GM18519 (cell line): ENCODE measurements around the gene MAN1C1.

Experiments used
- ATAC-seq: cut with Tn5 transposase; IDR thresholded peaks from one replicate; pipeline ENCODE4 v1.9.1; 2021; ENCODE audit warnings: mild to moderate bottlenecking, moderate library complexity; ENCODE audit not compliant: unreplicated experiment, low FRiP score

MAN1C1 gene

GRCh38 chr1:25612421-25612820 lies 4.2 kb upstream of the MAN1C1 start:
- ATAC-seq = no peak

- ATAC-seq = no peak
Observed at GRCh38 chr1:25613091-25613490, 3.5 kb upstream of the MAN1C1 start.

GRCh38 chr1:25614501-25615171 lies 2.0 kb upstream of the MAN1C1 start:
- no peak for ATAC-seq

GRCh38 chr1:25615172-25615541 lies 1.4 kb upstream of the MAN1C1 start:
- no peak for ATAC-seq

GRCh38 chr1:25615563-25616094 lies 962 bp upstream of the MAN1C1 start:
- ATAC-seq = no peak

GRCh38 chr1:25616987-25617624 lies 515 bp downstream of the MAN1C1 start:
- ATAC-seq = peak; percentile 13

- ATAC-seq = no peak
Observed at GRCh38 chr1:25617625-25618432, 1.2 kb downstream of the MAN1C1 start.

GRCh38 chr1:25618433-25618808 lies 1.8 kb downstream of the MAN1C1 start:
- no peak for ATAC-seq

- ATAC-seq = no peak
Observed at GRCh38 chr1:25619101-25619890, 2.7 kb downstream of the MAN1C1 start.

GRCh38 chr1:25620211-25620610 lies 3.6 kb downstream of the MAN1C1 start:
- no peak for ATAC-seq

GRCh38 chr1:25620701-25621350 lies 4.2 kb downstream of the MAN1C1 start:
- no peak for ATAC-seq

- no peak for ATAC-seq
Observed at GRCh38 chr1:25621876-25622275, 5.3 kb downstream of the MAN1C1 start.

GRCh38 chr1:25622531-25622930 lies 5.9 kb downstream of the MAN1C1 start:
- no peak for ATAC-seq

GRCh38 chr1:25623007-25623406 lies 6.4 kb downstream of the MAN1C1 start:
- ATAC-seq = no peak

- no peak for ATAC-seq
Observed at GRCh38 chr1:25623731-25624130, 7.1 kb downstream of the MAN1C1 start.

GRCh38 chr1:25624156-25624555 lies 7.6 kb downstream of the MAN1C1 start:
- no peak for ATAC-seq

GRCh38 chr1:25624604-25625003 lies 8.0 kb downstream of the MAN1C1 start:
- no peak for ATAC-seq

GRCh38 chr1:25626018-25626417 lies 9.4 kb downstream of the MAN1C1 start:
- ATAC-seq = no peak

GRCh38 chr1:25628741-25629421 lies 12.3 kb downstream of the MAN1C1 start:
- ATAC-seq = no peak

GRCh38 chr1:25629836-25630235 lies 13.2 kb downstream of the MAN1C1 start:
- no peak for ATAC-seq
